ENCODE measurements around the gene PPP2R5B.

Gene PPP2R5B

GRCh38 chr11:64890522-64890939, 34.0 kb upstream of the PPP2R5B start:
- H3K4me3 ChIP-seq (ENCODE audit: low read depth, low read length): no peak overlapping the region
- DNase-seq (ENCODE audit: low read depth): no peak
- no peak for TF ChIP-seq CTCF (conservative IDR thresholded peaks at IDR 0.05; ENCODE audit: low read depth, low read length)

- no peak for TF ChIP-seq CTCF (conservative IDR thresholded peaks at IDR 0.05; ENCODE audit: low read depth, low read length)
- DNase-seq (ENCODE audit: low read depth): no peak
- H3K4me3 ChIP-seq (ENCODE audit: low read depth, low read length): no peak overlapping the region
Observed at GRCh38 chr11:64891215-64891848, 33.2 kb upstream of the PPP2R5B start.

GRCh38 chr11:64891880-64892279, 32.6 kb upstream of the PPP2R5B start:
- H3K4me3 ChIP-seq (ENCODE audit: low read depth, low read length): no peak overlapping the region
- DNase-seq (ENCODE audit: low read depth): no peak
- TF ChIP-seq CTCF (conservative IDR thresholded peaks at IDR 0.05; ENCODE audit: low read depth, low read length): no peak

- TF ChIP-seq CTCF (conservative IDR thresholded peaks at IDR 0.05; ENCODE audit: low read depth, low read length): no peak
- no peak for DNase-seq (ENCODE audit: low read depth)
- H3K4me3 ChIP-seq (ENCODE audit: low read depth, low read length): no peak overlapping the region
Observed at GRCh38 chr11:64892411-64892831, 32.1 kb upstream of the PPP2R5B start.

- no peak for TF ChIP-seq CTCF (conservative IDR thresholded peaks at IDR 0.05; ENCODE audit: low read depth, low read length)
- H3K4me3 ChIP-seq (ENCODE audit: low read depth, low read length): no peak overlapping the region
- DNase-seq (ENCODE audit: low read depth): no peak
Observed at GRCh38 chr11:64892838-64893193, 31.7 kb upstream of the PPP2R5B start.

GRCh38 chr11:64893194-64894069, 31.1 kb upstream of the PPP2R5B start:
- TF ChIP-seq CTCF (conservative IDR thresholded peaks at IDR 0.05; ENCODE audit: low read depth, low read length): no peak
- H3K4me3 ChIP-seq (ENCODE audit: low read depth, low read length): no peak overlapping the region

More at GRCh38 chr11:64893194-64894069, 31.1 kb upstream of the PPP2R5B start:
- no peak for DNase-seq (ENCODE audit: low read depth)

Measured in choroid plexus epithelial cell (primary cell).